Endodermal cell (in vitro differentiated cells): ENCODE measurements around the gene SLC16A14. TPM values are rescaled to one million over a fixed set of nuclear protein-coding genes. Genes with fewer than 3 reads are reported as not detected.

ENCODE experiments used
- DNase-seq: peaks from one replicate; pipeline ENCODE4 v3.0.0-alpha.2; 2017
- H3K27ac ChIP-seq: 2 replicates; pipeline ENCODE4 v1.5.1; 2013; ENCODE audit warnings: mild to moderate bottlenecking, low read depth, low read length, moderate library complexity
- H3K27me3 ChIP-seq: 2 replicates; pipeline ENCODE4 v1.6.1; 2013; ENCODE audit warnings: mild to moderate bottlenecking, low read length, moderate library complexity; ENCODE audit not compliant: insufficient read depth, control insufficient read depth, poor library complexity, severe bottlenecking
- H3K36me3 ChIP-seq: 2 replicates; pipeline ENCODE4 v1.7.0; 2013; ENCODE audit warnings: mild to moderate bottlenecking, low read length, moderate library complexity; ENCODE audit not compliant: control insufficient read depth, insufficient read depth
- H3K4me1 ChIP-seq: one replicate; pipeline ENCODE4 v1.7.0; 2013; ENCODE audit warnings: low read length; ENCODE audit not compliant: control insufficient read depth, insufficient read depth
- H3K4me3 ChIP-seq: 2 replicates; pipeline ENCODE4 v1.5.1; 2013; ENCODE audit warnings: mild to moderate bottlenecking, low read length, moderate library complexity
- H3K9ac ChIP-seq: 2 replicates; pipeline ENCODE4 v1.6.1; 2013; ENCODE audit warnings: mild to moderate bottlenecking, low read length, moderate library complexity; ENCODE audit not compliant: poor library complexity, severe bottlenecking; ENCODE audit errors: extremely low read depth
- H3K9me3 ChIP-seq: 2 replicates; pipeline ENCODE4 v1.6.1; 2013; ENCODE audit warnings: mild to moderate bottlenecking, low read length, moderate library complexity; ENCODE audit not compliant: control insufficient read depth
- H3K27ac Mint-ChIP-seq: 2 replicates; pipeline ENCODE4 v1.8.0; 2020; ENCODE audit warnings: mixed read lengths
- H3K27me3 Mint-ChIP-seq: 2 replicates; pipeline ENCODE4 v1.8.0; 2021; ENCODE audit warnings: mild to moderate bottlenecking, mixed read lengths; ENCODE audit not compliant: insufficient read depth
- H3K36me3 Mint-ChIP-seq: 2 replicates; pipeline ENCODE4 v1.8.0; 2020; ENCODE audit warnings: low read depth, mixed read lengths
- H3K4me1 Mint-ChIP-seq: 2 replicates; pipeline ENCODE4 v1.8.0; 2020; ENCODE audit warnings: mixed read lengths
- H3K4me3 Mint-ChIP-seq: 2 replicates; pipeline ENCODE4 v1.8.0; 2020; ENCODE audit warnings: mild to moderate bottlenecking, moderate library complexity, mixed read lengths
- H3K9me3 Mint-ChIP-seq: 2 replicates; pipeline ENCODE4 v1.8.0; 2020; ENCODE audit warnings: mild to moderate bottlenecking, mixed read lengths
- WGBS, 2 experiments: methylation state at CpG; one replicate each; pipeline versions ENCODE4 v1.1.5 to v1.1.7; 2013; ENCODE audit warnings: missing lambda C conversion rate in 2 of 2, mixed read lengths in 1 of 2; ENCODE audit not compliant: insufficient coverage in 1 of 2, insufficient read length in 1 of 2; 5-methylcytosine and 5-hydroxymethylcytosine counted together
- total RNA-seq, 2 donors: library from RNA; stranded (reverse); fragmentation: NEBNext Ultra II Directional in 1 of 2; extraction: Animal tissue kit (Norgen Biotek cat#: 25700) in 1 of 2; gene quantifications; 2 replicates in 1 of 2; 3 replicates in 1 of 2; pipeline ENCODE4 v1.2.1, GENCODE V29; 2021
- TF ChIP-seq, protein P1 (sequence below): fragments of 200-600 bp; sonication (generic); conservative IDR thresholded peaks from 2 replicates; pipeline ENCODE4 v1.5.0; 2021; ENCODE audit warnings: antibody characterized with exemption, mild to moderate bottlenecking

The SLC16A14 gene
- total RNA-seq, 2 donors from 2014 or later, result 1.2 to 10.2 TPM

DNA sequence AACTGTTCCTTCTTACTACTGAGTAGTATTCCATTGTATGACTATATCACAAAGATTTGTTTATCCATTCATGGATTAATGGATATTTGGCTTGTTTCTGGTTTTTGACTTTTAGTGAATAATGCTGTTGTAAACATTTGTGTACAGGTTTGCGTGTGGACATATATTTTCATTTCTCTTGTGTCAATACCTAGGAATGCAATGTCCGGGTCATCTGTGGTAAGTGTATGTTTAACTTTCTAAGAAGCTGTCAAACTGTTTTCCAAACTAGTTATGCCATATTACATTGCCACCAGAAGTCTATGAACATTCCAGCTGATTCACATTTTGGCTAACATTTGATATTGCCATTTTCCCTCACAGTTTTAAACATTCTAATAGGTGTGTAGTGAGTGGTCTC lies 29.1 kb upstream of the SLC16A14 start:
- H3K4me3 ChIP-seq, result no peak overlapping the region
- H3K27ac ChIP-seq, result no peak overlapping the region
- WGBS, 2 experiments, result 0% methylated on average over 2 of the region's 2 CpGs; no CpG with 5 or more reads in 1 of the 2 experiments
- Mint-ChIP-seq H3K4me1 (no peaks in the 10 kb centered on the region), H3K4me3 (no peak overlapping the region), H3K27me3 (no peaks in the 10 kb centered on the region), H3K36me3 (no peaks in the 10 kb centered on the region), H3K27ac (no peak overlapping the region), H3K9me3 (peaks cover 25% of the 10 kb centered on the region)
- no peak for DNase-seq
- H3K9ac ChIP-seq, result no peak overlapping the region
- TF ChIP-seq, protein P1, sequence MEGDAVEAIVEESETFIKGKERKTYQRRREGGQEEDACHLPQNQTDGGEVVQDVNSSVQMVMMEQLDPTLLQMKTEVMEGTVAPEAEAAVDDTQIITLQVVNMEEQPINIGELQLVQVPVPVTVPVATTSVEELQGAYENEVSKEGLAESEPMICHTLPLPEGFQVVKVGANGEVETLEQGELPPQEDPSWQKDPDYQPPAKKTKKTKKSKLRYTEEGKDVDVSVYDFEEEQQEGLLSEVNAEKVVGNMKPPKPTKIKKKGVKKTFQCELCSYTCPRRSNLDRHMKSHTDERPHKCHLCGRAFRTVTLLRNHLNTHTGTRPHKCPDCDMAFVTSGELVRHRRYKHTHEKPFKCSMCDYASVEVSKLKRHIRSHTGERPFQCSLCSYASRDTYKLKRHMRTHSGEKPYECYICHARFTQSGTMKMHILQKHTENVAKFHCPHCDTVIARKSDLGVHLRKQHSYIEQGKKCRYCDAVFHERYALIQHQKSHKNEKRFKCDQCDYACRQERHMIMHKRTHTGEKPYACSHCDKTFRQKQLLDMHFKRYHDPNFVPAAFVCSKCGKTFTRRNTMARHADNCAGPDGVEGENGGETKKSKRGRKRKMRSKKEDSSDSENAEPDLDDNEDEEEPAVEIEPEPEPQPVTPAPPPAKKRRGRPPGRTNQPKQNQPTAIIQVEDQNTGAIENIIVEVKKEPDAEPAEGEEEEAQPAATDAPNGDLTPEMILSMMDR, result no peak
- H3K36me3 ChIP-seq, result no peaks in the 10 kb centered on the region
- H3K4me1 ChIP-seq, result no peaks in the 10 kb centered on the region
- no peaks in the 10 kb centered on the region for H3K27me3 ChIP-seq
- no peaks in the 10 kb centered on the region for H3K9me3 ChIP-seq

DNA sequence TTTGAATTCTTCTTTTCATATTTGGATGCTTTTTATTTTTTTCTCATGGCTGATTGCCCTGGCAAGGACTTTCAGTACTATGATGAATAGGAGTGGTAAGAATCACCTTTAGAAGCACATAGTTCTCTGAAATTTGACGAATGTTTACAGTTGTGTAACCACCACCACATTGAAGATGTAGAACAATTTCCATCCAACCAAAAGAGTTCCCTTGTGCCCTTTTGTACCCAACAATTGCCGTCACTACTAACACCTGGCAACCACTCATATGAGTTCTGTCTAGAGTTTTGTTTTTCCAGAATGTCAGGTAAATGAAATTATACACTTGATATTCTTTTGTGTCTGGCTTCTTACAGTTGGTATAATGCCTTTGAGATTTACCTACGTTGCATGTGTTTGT lies 28.7 kb upstream of the SLC16A14 start:
- 91 to 100% methylated on average over 1 to 3 of the region's 3 CpGs for WGBS, 2 experiments
- no peak overlapping the region for H3K27ac Mint-ChIP-seq

DNA sequence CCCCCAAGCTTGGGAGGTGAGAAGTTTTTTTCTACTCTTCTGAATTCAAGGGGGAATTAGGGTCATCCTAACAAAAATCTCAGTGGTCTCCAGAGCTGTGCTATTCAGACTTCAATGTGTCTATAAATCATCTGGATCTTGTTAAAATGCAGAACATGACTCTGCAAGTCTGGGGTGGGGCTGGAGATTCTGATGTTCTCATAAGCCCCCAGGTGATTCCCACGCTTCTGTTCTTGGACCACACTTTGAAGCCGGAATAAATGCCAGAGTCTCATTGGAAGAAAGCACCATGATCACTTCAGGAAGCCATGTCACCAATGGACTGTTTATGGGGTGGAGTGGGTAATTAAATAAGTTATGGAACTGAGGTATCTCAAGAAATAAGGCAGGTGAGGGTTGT lies 22.2 kb upstream of the SLC16A14 start:
- Mint-ChIP-seq H3K36me3 (no peaks in the 10 kb centered on the region), H3K9me3 (peaks cover 19% of the 10 kb centered on the region), H3K27ac (no peak overlapping the region), H3K4me3 (no peak overlapping the region), H3K4me1 (no peaks in the 10 kb centered on the region), H3K27me3 (peaks cover 3% of the 10 kb centered on the region)
- H3K27me3 ChIP-seq, result no peaks in the 10 kb centered on the region
- 83 to 92% methylated on average over 1 to 2 of the region's 2 CpGs for WGBS, 2 experiments
- H3K9ac ChIP-seq, result no peak overlapping the region
- H3K27ac ChIP-seq, result no peak overlapping the region
- TF ChIP-seq, protein P1, result no peak
- no peaks in the 10 kb centered on the region for H3K9me3 ChIP-seq
- DNase-seq, result no peak
- no peaks in the 10 kb centered on the region for H3K4me1 ChIP-seq
- no peak overlapping the region for H3K4me3 ChIP-seq
- H3K36me3 ChIP-seq, result no peaks in the 10 kb centered on the region

More for the DNA sequence above, 28.7 kb upstream of the SLC16A14 start:
- H3K9ac ChIP-seq, result no peak overlapping the region
- DNase-seq, result no peak
- Mint-ChIP-seq H3K27me3 (no peaks in the 10 kb centered on the region), H3K4me1 (no peaks in the 10 kb centered on the region), H3K4me3 (no peak overlapping the region), H3K36me3 (no peaks in the 10 kb centered on the region), H3K9me3 (peaks cover 23% of the 10 kb centered on the region)
- no peaks in the 10 kb centered on the region for H3K9me3 ChIP-seq
- H3K36me3 ChIP-seq, result no peaks in the 10 kb centered on the region
- TF ChIP-seq, protein P1, result no peak
- no peak overlapping the region for H3K27ac ChIP-seq
- no peak overlapping the region for H3K4me3 ChIP-seq
- H3K4me1 ChIP-seq, result no peaks in the 10 kb centered on the region
- no peaks in the 10 kb centered on the region for H3K27me3 ChIP-seq
